ENCODE data around the gene PPIG.
"Not testable (repeated sequence)": the region's sequence is repeated elsewhere in the genome, so short reads cannot be mapped to it uniquely, and the experiment has no call there.

Gene PPIG

DNA sequence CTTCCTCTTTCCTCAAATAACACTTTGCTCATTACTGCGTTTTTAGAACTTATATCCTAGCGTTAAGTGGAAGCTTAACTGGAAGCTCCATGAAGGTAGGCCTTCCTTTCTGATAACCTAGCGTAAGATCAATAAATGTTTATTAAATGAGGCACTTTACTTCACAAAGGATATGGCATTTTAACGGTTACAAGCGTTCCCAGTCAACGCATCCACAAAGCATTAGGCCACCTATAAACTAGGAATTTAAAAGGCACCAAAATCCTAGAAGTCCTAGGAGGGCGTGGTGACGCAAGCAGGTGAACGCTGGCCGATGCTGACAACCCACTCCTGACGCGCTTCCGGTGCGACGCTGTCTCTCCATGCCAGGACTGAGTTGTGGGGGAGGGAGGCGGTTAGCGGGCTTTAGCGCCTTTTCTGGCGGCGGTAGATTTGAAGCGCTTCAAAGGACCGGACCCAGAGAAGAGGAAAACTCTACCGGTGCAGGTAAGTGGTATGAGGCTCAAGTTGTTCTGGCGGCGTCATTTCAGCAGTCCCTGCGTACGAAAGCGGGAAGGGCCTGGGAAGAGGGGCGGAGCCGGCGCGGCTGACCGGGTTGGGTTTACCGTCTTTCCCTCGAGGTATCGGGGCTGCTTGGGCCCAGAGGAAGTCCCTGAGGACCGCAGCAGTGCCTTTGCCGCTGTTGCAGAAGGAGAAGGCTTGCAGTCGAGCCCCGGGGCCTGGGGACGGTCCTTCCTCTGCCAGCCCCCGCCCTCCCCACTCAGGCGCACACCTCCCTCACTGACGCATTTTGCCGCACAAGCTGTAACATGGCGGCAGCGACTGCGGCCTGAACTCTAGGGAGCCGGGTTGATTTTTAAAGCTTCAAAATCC lies at the start of gene PPIG:
TSS of gene PPIG (plus strand) at position 347 of the 873 bp plus-strand sequence. CDS start 19,691 bp downstream, outside the sequence.
- Histone ChIP-seq H3K9me3 (ENCODE audit: control insufficient read depth, insufficient read depth, low read length) (no peaks in the 10 kb centered on the region), H3K4me1 (ENCODE audit: control insufficient read depth, insufficient read depth, low read length) (no peaks in the 10 kb centered on the region), H3K27me3 (ENCODE audit: control insufficient read depth, insufficient read depth, low read length) (no peaks in the 10 kb centered on the region), H3K27ac (ENCODE audit: low read length) (no peak within 1 kb of the TSS), H3K4me3 (ENCODE audit: low read length) (peak within 1 kb of the TSS; percentile 78), H3K36me3 (ENCODE audit: control insufficient read depth, insufficient read depth, low read length) (no peaks in the 10 kb centered on the region)
- WGBS (ENCODE audit: insufficient coverage, insufficient read length), result no CpG with 5 or more reads among the region's 49 CpGs
- peak; percentile 82 for DNase-seq (ENCODE audit: low read depth, low spot score)

- H3K27ac ChIP-seq (ENCODE audit: low read length); H3K9me3 ChIP-seq (ENCODE audit: control insufficient read depth, insufficient read depth, low read length); DNase-seq (ENCODE audit: low read depth, low spot score); H3K4me3 ChIP-seq (ENCODE audit: low read length); H3K36me3 ChIP-seq (ENCODE audit: control insufficient read depth, insufficient read depth, low read length); H3K4me1 ChIP-seq (ENCODE audit: control insufficient read depth, insufficient read depth, low read length); H3K27me3 ChIP-seq (ENCODE audit: control insufficient read depth, insufficient read depth, low read length): not testable (repeated sequence)
- WGBS (ENCODE audit: insufficient coverage, insufficient read length), result no CpG with 5 or more reads among the region's 2 CpGs
These were observed 44.7 kb upstream of the PPIG start for GRCh38 chr2:169539460-169539859.

GRCh38 chr2:169540146-169540545 lies 44.0 kb upstream of the PPIG start:
- no peak overlapping the region for H3K4me3 ChIP-seq (ENCODE audit: low read length)
- no CpG with 5 or more reads among the region's 2 CpGs for WGBS (ENCODE audit: insufficient coverage, insufficient read length)
- no peaks in the 10 kb centered on the region for H3K36me3 ChIP-seq (ENCODE audit: control insufficient read depth, insufficient read depth, low read length)
- no peaks in the 10 kb centered on the region for H3K27me3 ChIP-seq (ENCODE audit: control insufficient read depth, insufficient read depth, low read length)
- H3K4me1 ChIP-seq (ENCODE audit: control insufficient read depth, insufficient read depth, low read length), result no peaks in the 10 kb centered on the region
- DNase-seq (ENCODE audit: low read depth, low spot score), result no peak
- H3K9me3 ChIP-seq (ENCODE audit: control insufficient read depth, insufficient read depth, low read length), result no peaks in the 10 kb centered on the region
- no peak overlapping the region for H3K27ac ChIP-seq (ENCODE audit: low read length)

- WGBS (ENCODE audit: insufficient coverage, insufficient read length), result no CpG with 5 or more reads among the region's 3 CpGs
- Histone ChIP-seq H3K4me1 (ENCODE audit: control insufficient read depth, insufficient read depth, low read length) (no peaks in the 10 kb centered on the region), H3K27me3 (ENCODE audit: control insufficient read depth, insufficient read depth, low read length) (no peaks in the 10 kb centered on the region), H3K36me3 (ENCODE audit: control insufficient read depth, insufficient read depth, low read length) (no peaks in the 10 kb centered on the region; the same call in 1 of the 2 replicates), H3K27ac (ENCODE audit: low read length) (no peak overlapping the region), H3K9me3 (ENCODE audit: control insufficient read depth, insufficient read depth, low read length) (no peaks in the 10 kb centered on the region), H3K4me3 (ENCODE audit: low read length) (no peak overlapping the region)
- no peak for DNase-seq (ENCODE audit: low read depth, low spot score)
These were observed 41.7 kb upstream of the PPIG start for GRCh38 chr2:169542433-169542832.

- no peaks in the 10 kb centered on the region for H3K27me3 ChIP-seq (ENCODE audit: control insufficient read depth, insufficient read depth, low read length)
- H3K4me1 ChIP-seq (ENCODE audit: control insufficient read depth, insufficient read depth, low read length), result no peaks in the 10 kb centered on the region
- DNase-seq (ENCODE audit: low read depth, low spot score), result no peak
- H3K4me3 ChIP-seq (ENCODE audit: low read length), result no peak overlapping the region
- H3K36me3 ChIP-seq (ENCODE audit: control insufficient read depth, insufficient read depth, low read length), result no peaks in the 10 kb centered on the region; the same call in 1 of the 2 replicates
- no CpG with 5 or more reads among the region's 2 CpGs for WGBS (ENCODE audit: insufficient coverage, insufficient read length)
- no peaks in the 10 kb centered on the region for H3K9me3 ChIP-seq (ENCODE audit: control insufficient read depth, insufficient read depth, low read length)
- no peak overlapping the region for H3K27ac ChIP-seq (ENCODE audit: low read length)
These were observed 37.4 kb upstream of the PPIG start for GRCh38 chr2:169546756-169547155.

GRCh38 chr2:169561364-169561763 lies 22.8 kb upstream of the PPIG start:
- no peaks in the 10 kb centered on the region; the same call in 1 of the 2 replicates for H3K36me3 ChIP-seq (ENCODE audit: control insufficient read depth, insufficient read depth, low read length)

GRCh38 chr2:169562084-169562483 lies 22.1 kb upstream of the PPIG start:
- not testable (repeated sequence) for H3K4me1 ChIP-seq (ENCODE audit: control insufficient read depth, insufficient read depth, low read length); H3K4me3 ChIP-seq (ENCODE audit: low read length); H3K9me3 ChIP-seq (ENCODE audit: control insufficient read depth, insufficient read depth, low read length); DNase-seq (ENCODE audit: low read depth, low spot score); H3K27me3 ChIP-seq (ENCODE audit: control insufficient read depth, insufficient read depth, low read length); H3K27ac ChIP-seq (ENCODE audit: low read length); H3K36me3 ChIP-seq (ENCODE audit: control insufficient read depth, insufficient read depth, low read length)
- WGBS (ENCODE audit: insufficient coverage, insufficient read length), result 100% methylated on average over 1 of the region's 5 CpGs

More at GRCh38 chr2:169561364-169561763, 22.8 kb upstream of the PPIG start:
- Histone ChIP-seq H3K9me3 (ENCODE audit: control insufficient read depth, insufficient read depth, low read length) (no peaks in the 10 kb centered on the region), H3K27ac (ENCODE audit: low read length) (no peak overlapping the region), H3K4me1 (ENCODE audit: control insufficient read depth, insufficient read depth, low read length) (no peaks in the 10 kb centered on the region), H3K4me3 (ENCODE audit: low read length) (no peak overlapping the region), H3K27me3 (ENCODE audit: control insufficient read depth, insufficient read depth, low read length) (no peaks in the 10 kb centered on the region)
- DNase-seq (ENCODE audit: low read depth, low spot score), result no peak
- WGBS (ENCODE audit: insufficient coverage, insufficient read length), result no CpG with 5 or more reads among the region's 1 CpG

GRCh38 chr2:169562519-169562918 lies 21.6 kb upstream of the PPIG start:
- Histone ChIP-seq H3K4me1 (ENCODE audit: control insufficient read depth, insufficient read depth, low read length) (no peaks in the 10 kb centered on the region), H3K27ac (ENCODE audit: low read length) (no peak overlapping the region), H3K27me3 (ENCODE audit: control insufficient read depth, insufficient read depth, low read length) (no peaks in the 10 kb centered on the region), H3K9me3 (ENCODE audit: control insufficient read depth, insufficient read depth, low read length) (no peaks in the 10 kb centered on the region), H3K36me3 (ENCODE audit: control insufficient read depth, insufficient read depth, low read length) (no peaks in the 10 kb centered on the region; the same call in 1 of the 2 replicates), H3K4me3 (ENCODE audit: low read length) (no peak overlapping the region)
- DNase-seq (ENCODE audit: low read depth, low spot score), result no peak
- no CpG with 5 or more reads among the region's 2 CpGs for WGBS (ENCODE audit: insufficient coverage, insufficient read length)

DNA sequence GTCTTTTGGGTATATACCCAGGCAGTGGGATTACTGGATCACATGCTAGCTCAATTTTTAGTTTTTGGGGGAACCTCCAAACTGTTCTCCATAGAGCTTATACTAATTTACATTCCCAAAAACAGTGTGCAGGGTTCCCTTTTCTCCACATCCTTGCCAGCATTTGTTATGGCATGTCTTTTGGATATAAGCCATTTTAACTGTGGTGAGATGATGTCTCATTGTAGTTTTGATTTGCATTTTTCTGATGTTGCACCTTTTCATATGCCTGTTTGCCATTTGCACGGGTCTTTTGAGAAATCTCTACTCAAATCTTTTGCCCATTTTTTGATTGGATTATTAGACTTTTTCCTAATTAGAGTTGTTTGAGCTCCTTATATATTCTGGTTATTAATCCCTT lies 18.5 kb upstream of the PPIG start:
- WGBS (ENCODE audit: insufficient coverage, insufficient read length), result no CpG with 5 or more reads among the region's 1 CpG
- no peaks in the 10 kb centered on the region for H3K36me3 ChIP-seq (ENCODE audit: control insufficient read depth, insufficient read depth, low read length)

GRCh38 chr2:169569948-169570347 lies 14.2 kb upstream of the PPIG start:
- Histone ChIP-seq H3K9me3 (ENCODE audit: control insufficient read depth, insufficient read depth, low read length) (no peaks in the 10 kb centered on the region), H3K4me1 (ENCODE audit: control insufficient read depth, insufficient read depth, low read length) (no peaks in the 10 kb centered on the region), H3K36me3 (ENCODE audit: control insufficient read depth, insufficient read depth, low read length) (no peaks in the 10 kb centered on the region), H3K27ac (ENCODE audit: low read length) (no peak overlapping the region), H3K27me3 (ENCODE audit: control insufficient read depth, insufficient read depth, low read length) (no peaks in the 10 kb centered on the region), H3K4me3 (ENCODE audit: low read length) (no peak overlapping the region)
- DNase-seq (ENCODE audit: low read depth, low spot score), result no peak
- WGBS (ENCODE audit: insufficient coverage, insufficient read length), result 100% methylated on average over 2 of the region's 2 CpGs

More for the DNA sequence above, 18.5 kb upstream of the PPIG start:
- DNase-seq (ENCODE audit: low read depth, low spot score), result no peak
- no peak overlapping the region for H3K27ac ChIP-seq (ENCODE audit: low read length)
- no peaks in the 10 kb centered on the region for H3K27me3 ChIP-seq (ENCODE audit: control insufficient read depth, insufficient read depth, low read length)
- no peaks in the 10 kb centered on the region for H3K4me1 ChIP-seq (ENCODE audit: control insufficient read depth, insufficient read depth, low read length)
- no peak overlapping the region for H3K4me3 ChIP-seq (ENCODE audit: low read length)
- no peaks in the 10 kb centered on the region for H3K9me3 ChIP-seq (ENCODE audit: control insufficient read depth, insufficient read depth, low read length)

DNA sequence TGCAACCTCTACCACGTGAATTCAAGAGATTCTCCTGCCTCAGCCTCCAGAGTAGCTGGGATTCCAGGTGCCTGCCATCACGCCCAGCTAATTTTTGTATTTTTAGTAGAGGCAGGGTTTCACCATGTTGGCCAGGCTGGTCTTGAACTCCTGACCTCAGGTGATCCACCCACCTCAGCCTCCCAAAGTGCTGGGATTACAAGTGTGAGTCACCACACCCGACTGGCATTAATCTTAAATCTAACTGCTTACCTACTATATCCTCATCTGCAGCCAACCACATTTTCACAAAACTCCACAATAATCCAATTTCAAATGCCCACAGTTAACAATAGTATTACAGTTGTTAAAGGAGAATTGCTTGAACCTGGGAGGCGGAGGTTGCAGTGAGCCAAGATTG lies 13.4 kb upstream of the PPIG start:
- not testable (repeated sequence) for H3K36me3 ChIP-seq (ENCODE audit: control insufficient read depth, insufficient read depth, low read length); DNase-seq (ENCODE audit: low read depth, low spot score); H3K27me3 ChIP-seq (ENCODE audit: control insufficient read depth, insufficient read depth, low read length); H3K4me3 ChIP-seq (ENCODE audit: low read length); H3K27ac ChIP-seq (ENCODE audit: low read length); H3K4me1 ChIP-seq (ENCODE audit: control insufficient read depth, insufficient read depth, low read length); H3K9me3 ChIP-seq (ENCODE audit: control insufficient read depth, insufficient read depth, low read length)
- WGBS (ENCODE audit: insufficient coverage, insufficient read length), result 100% methylated on average over 1 of the region's 4 CpGs

Data from iPS DF 6.9 (cell line).